BJ (cell line): ENCODE measurements around the gene HDAC9. TPM values are rescaled to one million over a fixed set of nuclear protein-coding genes. Genes with fewer than 3 reads are reported as not detected.

Experiments
- CTCF ChIA-PET: fragments of 350-600 bp; formaldehyde crosslinking; extraction: SDS; loops from one replicate; lab custom pipeline; 2021; ENCODE audit warnings: antibody characterized with exemption, inconsistent platforms; lab: Yijun Ruan, JAX
- POLR2A ChIA-PET: fragments of 300-600 bp; sonication (Branson Sonifier 250); formaldehyde crosslinking; extraction: SDS; loops from one replicate; lab custom pipeline; 2021; ENCODE audit warnings: antibody characterized with exemption; lab: Charles Lee
- DNase-seq: peaks from one replicate; pipeline ENCODE4 v3.0.0-alpha.2; 2011; ENCODE audit warnings: low read depth
- H3K27me3 ChIP-seq: 2 replicates; pipeline ENCODE4 v1.6.0; 2011; ENCODE audit warnings: low read length; ENCODE audit not compliant: control insufficient read depth, insufficient read depth
- H3K36me3 ChIP-seq: 2 replicates; pipeline ENCODE4 v1.5.1; 2011; ENCODE audit warnings: low read length; ENCODE audit not compliant: control insufficient read depth, insufficient read depth
- H3K4me3 ChIP-seq: 2 replicates; pipeline ENCODE4 v1.5.1; 2011; ENCODE audit warnings: low read depth, mild to moderate bottlenecking, control low read depth, low read length
- polyA plus RNA-seq: library from polyadenylated mRNA; depleted of rRNA; stranded (reverse); fragments of >200 nt; gene quantifications from 2 replicates; pipeline ENCODE4 v1.2.3, GENCODE V29; 2011
- TF ChIP-seq, protein P1 (sequence below): IDR thresholded peaks from 2 replicates; pipeline ENCODE4 v1.5.1; 2011; ENCODE audit warnings: low read depth, mild to moderate bottlenecking, control low read depth, inconsistent platforms, low read length, moderate library complexity; ENCODE audit not compliant: insufficient read depth

The HDAC9 gene
- polyA plus RNA-seq, 1 experiment = 14.7 TPM

DNA sequence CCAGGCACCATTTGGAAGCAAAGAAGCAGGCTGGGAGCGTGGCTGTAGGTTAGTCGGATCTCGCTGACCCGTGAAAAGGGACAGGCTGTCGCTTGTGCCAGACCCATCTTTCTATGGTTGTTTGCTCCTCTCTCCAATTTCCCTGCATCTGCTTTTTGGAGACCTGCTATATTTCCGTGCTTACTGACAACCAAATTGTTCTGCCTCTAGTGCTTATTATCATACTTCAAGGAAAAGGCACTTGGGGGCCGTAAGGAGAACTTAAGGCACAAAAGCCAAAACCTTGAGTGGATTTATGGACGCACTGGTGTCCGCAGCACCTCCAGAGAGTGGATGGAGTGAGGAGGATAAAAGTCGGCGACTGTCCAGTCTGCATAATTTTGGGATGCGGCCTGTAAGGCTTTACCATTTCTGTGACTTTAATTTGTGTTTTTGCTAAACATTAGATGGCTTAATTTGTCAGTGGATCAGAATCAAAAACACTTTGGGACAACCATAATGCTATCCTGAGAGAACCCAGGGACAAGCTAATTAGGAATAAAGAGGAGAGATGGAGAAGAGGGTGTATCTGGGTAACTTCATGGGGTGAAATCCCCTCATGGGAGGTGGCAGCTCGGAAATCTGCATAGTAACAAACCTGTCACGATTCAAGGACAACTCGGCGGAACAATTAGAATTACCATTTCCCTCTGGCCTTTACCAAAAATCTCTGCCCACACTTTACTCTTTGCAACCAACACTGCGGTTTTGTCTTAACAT, 206.7 kb downstream of the HDAC9 start:
- POLR2A ChIA-PET = no interaction called here
- no peak for DNase-seq
- Histone ChIP-seq H3K4me3 (no peak overlapping the region), H3K36me3 (no peaks in the 10 kb centered on the region), H3K27me3 (no peaks in the 10 kb centered on the region)
- CTCF ChIA-PET = interaction anchor here (0.8 to 1.7 kb wide), 2 partner anchors 9 to 51 kb away, joined by 3 to 8 read pairs; no protein-coding TSS in a partner anchor
- TF ChIP-seq, protein P1, sequence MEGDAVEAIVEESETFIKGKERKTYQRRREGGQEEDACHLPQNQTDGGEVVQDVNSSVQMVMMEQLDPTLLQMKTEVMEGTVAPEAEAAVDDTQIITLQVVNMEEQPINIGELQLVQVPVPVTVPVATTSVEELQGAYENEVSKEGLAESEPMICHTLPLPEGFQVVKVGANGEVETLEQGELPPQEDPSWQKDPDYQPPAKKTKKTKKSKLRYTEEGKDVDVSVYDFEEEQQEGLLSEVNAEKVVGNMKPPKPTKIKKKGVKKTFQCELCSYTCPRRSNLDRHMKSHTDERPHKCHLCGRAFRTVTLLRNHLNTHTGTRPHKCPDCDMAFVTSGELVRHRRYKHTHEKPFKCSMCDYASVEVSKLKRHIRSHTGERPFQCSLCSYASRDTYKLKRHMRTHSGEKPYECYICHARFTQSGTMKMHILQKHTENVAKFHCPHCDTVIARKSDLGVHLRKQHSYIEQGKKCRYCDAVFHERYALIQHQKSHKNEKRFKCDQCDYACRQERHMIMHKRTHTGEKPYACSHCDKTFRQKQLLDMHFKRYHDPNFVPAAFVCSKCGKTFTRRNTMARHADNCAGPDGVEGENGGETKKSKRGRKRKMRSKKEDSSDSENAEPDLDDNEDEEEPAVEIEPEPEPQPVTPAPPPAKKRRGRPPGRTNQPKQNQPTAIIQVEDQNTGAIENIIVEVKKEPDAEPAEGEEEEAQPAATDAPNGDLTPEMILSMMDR = no peak

DNA sequence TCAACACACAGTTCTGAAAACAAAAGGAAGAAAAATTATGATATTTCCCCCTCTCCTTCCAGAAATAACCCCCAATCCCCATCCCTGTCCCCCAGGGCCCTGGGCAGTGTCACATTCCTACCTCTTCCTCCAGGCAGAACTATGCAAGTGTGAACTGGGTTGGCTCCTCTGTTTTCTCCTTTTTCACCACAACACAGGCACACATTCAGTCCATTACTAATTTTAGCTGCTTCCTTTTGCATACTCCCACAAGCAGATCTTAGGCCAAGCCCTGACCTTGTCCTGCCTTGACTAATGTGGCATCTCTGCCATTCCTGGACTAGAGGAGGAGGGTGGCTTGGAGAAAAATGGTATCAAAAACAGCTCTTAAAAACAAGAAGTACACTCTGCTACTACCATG, 208.1 kb downstream of the HDAC9 start:
- TF ChIP-seq, protein P1 = no peak
- no peak for DNase-seq
- Histone ChIP-seq H3K4me3 (no peak overlapping the region), H3K36me3 (no peaks in the 10 kb centered on the region), H3K27me3 (no peaks in the 10 kb centered on the region)
- CTCF ChIA-PET = no interaction called here
- POLR2A ChIA-PET = no interaction called here

DNA sequence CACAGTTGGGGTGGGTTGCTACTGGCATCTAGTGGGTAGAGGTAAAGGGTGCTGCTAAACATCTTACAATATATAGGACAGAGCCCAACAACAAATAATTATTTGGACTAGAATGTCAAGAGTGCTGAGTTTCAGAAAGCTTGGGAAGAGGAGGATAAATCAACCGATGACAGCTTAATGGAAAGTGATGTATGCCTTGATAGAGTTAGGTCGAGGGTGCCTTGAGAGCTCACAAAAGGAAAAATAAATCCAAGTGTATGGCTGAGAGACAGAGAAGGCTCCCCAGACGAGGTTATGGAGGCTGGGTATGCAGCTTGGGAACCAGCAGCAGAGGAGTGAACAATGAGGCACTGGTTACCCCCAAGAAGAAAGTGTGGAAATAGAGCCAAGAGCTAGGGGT, 211.1 kb downstream of the HDAC9 start:
- ChIA-PET CTCF (interaction anchor here (1.0 kb wide), 1 partner anchor 8 kb away, joined by 4 read pairs; no protein-coding TSS in a partner anchor), POLR2A (no interaction called here)
- no peak for DNase-seq
- TF ChIP-seq, protein P1 = no peak
- Histone ChIP-seq H3K36me3 (no peaks in the 10 kb centered on the region), H3K4me3 (no peak overlapping the region), H3K27me3 (no peaks in the 10 kb centered on the region)

DNA sequence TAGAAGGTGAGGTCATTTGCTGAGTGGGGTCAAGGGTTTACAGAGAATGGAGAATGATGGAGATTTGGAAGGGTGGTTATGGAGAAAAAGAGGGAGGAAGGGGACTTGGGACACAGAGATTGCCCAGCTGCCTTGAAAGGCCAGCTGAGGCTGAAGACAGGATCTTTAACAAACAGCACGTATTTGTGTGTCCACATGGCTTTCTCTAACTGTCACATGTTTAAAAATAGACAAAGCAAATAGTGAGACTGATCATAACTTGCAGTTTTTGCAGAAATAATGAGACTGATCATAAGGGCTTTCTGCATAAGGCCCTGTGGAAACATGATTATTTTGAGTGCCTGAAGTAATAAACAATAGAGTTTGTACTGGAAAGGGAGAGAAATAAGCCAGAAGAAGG, 212.7 kb downstream of the HDAC9 start:
- Histone ChIP-seq H3K4me3 (no peak overlapping the region), H3K27me3 (no peaks in the 10 kb centered on the region), H3K36me3 (no peaks in the 10 kb centered on the region)
- TF ChIP-seq, protein P1 = no peak
- POLR2A ChIA-PET = no interaction called here
- no peak for DNase-seq
- CTCF ChIA-PET = no interaction called here

DNA sequence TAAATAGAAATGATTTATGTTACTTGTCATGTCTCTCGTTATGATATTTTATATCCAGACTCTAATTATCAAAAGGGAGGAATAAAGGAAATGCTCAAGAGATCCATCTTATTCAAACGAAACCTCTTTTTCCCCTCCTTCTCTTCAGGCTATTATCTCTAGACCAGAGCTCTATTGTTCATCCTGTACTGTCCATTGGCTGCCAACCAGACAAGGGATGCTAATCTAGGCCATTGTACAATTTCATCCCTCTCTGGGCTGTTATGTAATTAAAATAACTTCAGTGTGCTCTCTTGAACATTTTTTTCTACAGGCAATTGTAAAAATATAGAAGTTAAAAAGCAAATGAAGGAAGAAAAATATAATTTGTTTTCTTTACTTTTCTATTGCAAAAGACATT, 220.4 kb downstream of the HDAC9 start:
- no peaks in the 10 kb centered on the region for H3K27me3 ChIP-seq
- H3K4me3 ChIP-seq = no peak overlapping the region
- POLR2A ChIA-PET = no interaction called here
- DNase-seq = no peak
- CTCF ChIA-PET = no interaction called here
- no peaks in the 10 kb centered on the region for H3K36me3 ChIP-seq
- TF ChIP-seq, protein P1 = no peak
